Measurements from ENCODE around the gene ITGA7.

DNA sequence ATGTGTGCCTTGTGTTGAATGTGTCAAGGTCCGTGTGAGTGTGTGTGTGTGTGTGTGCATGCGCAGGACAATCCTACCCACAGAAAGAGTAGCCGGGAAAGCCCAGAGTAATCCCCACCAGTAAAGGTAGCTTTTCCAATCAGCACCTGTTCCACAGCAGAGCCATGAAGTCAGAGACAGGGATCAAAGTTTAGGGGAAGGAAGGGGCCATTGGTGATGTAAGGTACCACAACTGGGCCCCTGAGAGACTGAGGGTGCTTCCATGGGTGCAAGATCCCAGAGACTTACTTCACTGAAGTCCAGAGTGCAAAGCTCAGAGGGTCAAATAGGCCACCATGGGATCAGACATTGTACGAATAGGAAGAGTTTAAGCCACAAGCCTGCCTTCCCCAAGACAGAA lies 50.5 kb downstream of the ITGA7 start:
- TF ChIP-seq CTCF (conservative IDR thresholded peaks at IDR 0.05 in 1 of 2, IDR thresholded peaks at IDR 0.05 in 1 of 2; ENCODE audit: extremely low read depth in 1 of 2, insufficient read depth in 1 of 2, low read depth in 1 of 2, low read length in 2 of 2) (no peak), EZH2 (IDR thresholded peaks at IDR 0.05; ENCODE audit: borderline replicate concordance, low read length) (no peak)
